HepG2 (cell line): ENCODE data around the gene M1AP. TPM values are rescaled to one million over a fixed set of nuclear protein-coding genes. Genes with fewer than 3 reads are reported as not detected.
A peak's percentile ranks its signal among the peaks of the same experiment; 100 is the strongest.

ENCODE experiments used
- EEA1 ChIP-seq: sonication (generic); formaldehyde crosslinking; IDR thresholded peaks from 2 replicates; pipeline ENCODE4 v1.5.1; 2020; ENCODE audit warnings: mild to moderate bottlenecking, missing genetic modification reagents, borderline replicate concordance
- FOXC1 ChIP-seq: sonication (generic); formaldehyde crosslinking; IDR thresholded peaks from 2 replicates; pipeline ENCODE4 v1.8.0; 2022; ENCODE audit warnings: mild to moderate bottlenecking, missing genetic modification reagents, borderline replicate concordance
- HNF4G ChIP-seq, 2 experiments: sonication (generic) in 1 of 2; formaldehyde crosslinking in 1 of 2; IDR thresholded peaks; 2 replicates each; pipeline versions ENCODE4 v1.4.0 to v1.6.1; 2011 to 2020; ENCODE audit warnings: borderline replicate concordance in 2 of 2, low read depth in 2 of 2, mild to moderate bottlenecking in 2 of 2, low read length in 1 of 2, missing genetic modification reagents in 1 of 2, moderate library complexity in 1 of 2
- KDM3A ChIP-seq: IDR thresholded peaks from 2 replicates; pipeline ENCODE4 v1.6.1; 2018; ENCODE audit warnings: low read depth, missing compliant biosample characterization
- LRRFIP1 ChIP-seq: sonication (generic); formaldehyde crosslinking; conservative IDR thresholded peaks from 2 replicates; pipeline ENCODE4 v1.4.0; 2020; ENCODE audit warnings: missing genetic modification reagents
- NCOA2 ChIP-seq: sonication (generic); formaldehyde crosslinking; IDR thresholded peaks from 2 replicates; pipeline ENCODE4 v1.8.0; 2022; ENCODE audit warnings: inconsistent platforms
- NKX3-1 ChIP-seq: sonication (generic); formaldehyde crosslinking; IDR thresholded peaks from 2 replicates; pipeline ENCODE4 v1.5.0; 2020; ENCODE audit warnings: missing genetic modification reagents
- PAF1 ChIP-seq: IDR thresholded peaks from 2 replicates; pipeline ENCODE4 v1.6.1; 2016; ENCODE audit warnings: missing genetic modification reagents, missing compliant biosample characterization
- POLR2AphosphoS5 ChIP-seq: IDR thresholded peaks from 2 replicates; pipeline ENCODE4 v1.6.1; 2012; ENCODE audit warnings: low read depth, low read length
- RORA ChIP-seq: sonication (generic); formaldehyde crosslinking; IDR thresholded peaks from 2 replicates; pipeline ENCODE4 v1.5.0; 2020; ENCODE audit warnings: mild to moderate bottlenecking, missing genetic modification reagents, moderate library complexity
- SPEN ChIP-seq: sonication (generic); formaldehyde crosslinking; IDR thresholded peaks from 2 replicates; pipeline ENCODE4 v1.5.1; 2020; ENCODE audit warnings: low read depth, mild to moderate bottlenecking, missing genetic modification reagents
- TBX3 ChIP-seq: fragments of 450-650 bp; IDR thresholded peaks from 2 replicates; pipeline ENCODE4 v1.6.1; 2017; ENCODE audit warnings: antibody characterized with exemption, mild to moderate bottlenecking, inconsistent platforms, borderline replicate concordance
- TFDP2 ChIP-seq: sonication (generic); formaldehyde crosslinking; IDR thresholded peaks from 2 replicates; pipeline ENCODE4 v1.4.0; 2020; ENCODE audit warnings: missing genetic modification reagents
- ZBTB7A ChIP-seq: sonication (generic); formaldehyde crosslinking; IDR thresholded peaks from 2 replicates; pipeline ENCODE4 v1.8.0; 2022; ENCODE audit warnings: mild to moderate bottlenecking, missing genetic modification reagents
- ZFP36 ChIP-seq: fragments of 150-350 bp; IDR thresholded peaks from 2 replicates; pipeline ENCODE4 v1.6.1; 2018; ENCODE audit warnings: borderline replicate concordance, low read length, low read depth; ENCODE audit not compliant: partially characterized antibody
- ZNF235 ChIP-seq: sonication (generic); formaldehyde crosslinking; IDR thresholded peaks from 2 replicates; pipeline ENCODE4 v1.8.1; 2023; ENCODE audit warnings: mild to moderate bottlenecking, missing genetic modification reagents, borderline replicate concordance
- ZNF468 ChIP-seq: sonication (generic); formaldehyde crosslinking; IDR thresholded peaks from 2 replicates; pipeline ENCODE4 v1.8.0; 2022; ENCODE audit warnings: mild to moderate bottlenecking, moderate library complexity, missing genetic modification reagents
- ZNF501 ChIP-seq: sonication (generic); formaldehyde crosslinking; IDR thresholded peaks from 2 replicates; pipeline ENCODE4 v1.5.1; 2020; ENCODE audit warnings: mild to moderate bottlenecking, moderate library complexity, missing genetic modification reagents
- ZNF607 ChIP-seq: sonication (generic); formaldehyde crosslinking; IDR thresholded peaks from 2 replicates; pipeline ENCODE4 v1.5.1; 2020; ENCODE audit warnings: missing genetic modification reagents, mild to moderate bottlenecking, borderline replicate concordance
- ZNF891 ChIP-seq: sonication (generic); formaldehyde crosslinking; IDR thresholded peaks from 2 replicates; pipeline ENCODE4 v1.5.0; 2020; ENCODE audit warnings: mild to moderate bottlenecking, missing genetic modification reagents
- polyA plus RNA-seq, 8 experiments: library from polyadenylated mRNA; depleted of rRNA in 3 of 8; stranded (reverse) in 7 of 8; unstranded in 1 of 8; fragments of >200 nt; fragmentation: Illumina TruSeq in 4 of 8; extraction: Trizol in 4 of 8; gene quantifications; 2 replicates each; pipeline versions ENCODE4 v1.2.1 to v1.2.3, GENCODE V29; 2011 to 2016; ENCODE audit warnings: low read depth in 4 of 8, missing spikeins in 1 of 8, mixed read lengths in 1 of 8; ENCODE audit not compliant: insufficient read depth in 1 of 8
- total RNA-seq, 5 experiments: library from RNA; depleted of rRNA; stranded (reverse); fragments of >200 nt; fragmentation: Illumina TruSeq; extraction: Trizol; gene quantifications; 2 replicates each; pipeline ENCODE4 v1.2.3, GENCODE V29; 2016; ENCODE audit warnings: low read depth in 1 of 5
- TF ChIP-seq, protein P1 (sequence below): IDR thresholded peaks from 2 replicates; pipeline ENCODE4 v1.6.1; 2012; ENCODE audit warnings: low read length, improper control_type of control experiment

The M1AP gene
- total and polyA plus RNA-seq, 2 of the 13 experiments (the other 11 are each of a cell fraction or from before 2014, with no cell fraction given), result not detected

GRCh38 chr2:74512744-74513604, 135.2 kb downstream of the M1AP start (continued):
- TF ChIP-seq, protein P1, sequence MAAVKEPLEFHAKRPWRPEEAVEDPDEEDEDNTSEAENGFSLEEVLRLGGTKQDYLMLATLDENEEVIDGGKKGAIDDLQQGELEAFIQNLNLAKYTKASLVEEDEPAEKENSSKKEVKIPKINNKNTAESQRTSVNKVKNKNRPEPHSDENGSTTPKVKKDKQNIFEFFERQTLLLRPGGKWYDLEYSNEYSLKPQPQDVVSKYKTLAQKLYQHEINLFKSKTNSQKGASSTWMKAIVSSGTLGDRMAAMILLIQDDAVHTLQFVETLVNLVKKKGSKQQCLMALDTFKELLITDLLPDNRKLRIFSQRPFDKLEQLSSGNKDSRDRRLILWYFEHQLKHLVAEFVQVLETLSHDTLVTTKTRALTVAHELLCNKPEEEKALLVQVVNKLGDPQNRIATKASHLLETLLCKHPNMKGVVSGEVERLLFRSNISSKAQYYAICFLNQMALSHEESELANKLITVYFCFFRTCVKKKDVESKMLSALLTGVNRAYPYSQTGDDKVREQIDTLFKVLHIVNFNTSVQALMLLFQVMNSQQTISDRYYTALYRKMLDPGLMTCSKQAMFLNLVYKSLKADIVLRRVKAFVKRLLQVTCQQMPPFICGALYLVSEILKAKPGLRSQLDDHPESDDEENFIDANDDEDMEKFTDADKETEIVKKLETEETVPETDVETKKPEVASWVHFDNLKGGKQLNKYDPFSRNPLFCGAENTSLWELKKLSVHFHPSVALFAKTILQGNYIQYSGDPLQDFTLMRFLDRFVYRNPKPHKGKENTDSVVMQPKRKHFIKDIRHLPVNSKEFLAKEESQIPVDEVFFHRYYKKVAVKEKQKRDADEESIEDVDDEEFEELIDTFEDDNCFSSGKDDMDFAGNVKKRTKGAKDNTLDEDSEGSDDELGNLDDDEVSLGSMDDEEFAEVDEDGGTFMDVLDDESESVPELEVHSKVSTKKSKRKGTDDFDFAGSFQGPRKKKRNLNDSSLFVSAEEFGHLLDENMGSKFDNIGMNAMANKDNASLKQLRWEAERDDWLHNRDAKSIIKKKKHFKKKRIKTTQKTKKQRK, result no peak
- TF ChIP-seq ZNF607 (CRISPR knock-in tag) (peak; percentile 47; the same call in 1 of the 2 replicates), ZNF235 (CRISPR knock-in tag) (no peak), NCOA2 (CRISPR knock-in tag) (peak; percentile 23; the same call in 1 of the 2 replicates), LRRFIP1 (CRISPR knock-in tag) (no peak), FOXC1 (CRISPR knock-in tag) (peak; percentile 58; the same call in 1 of the 2 replicates), KDM3A (CRISPR knock-in tag) (peak; percentile 58; the same call in 1 of the 2 replicates), ZNF501 (CRISPR knock-in tag) (peak; percentile 29; the same call in 1 of the 2 replicates), SPEN (CRISPR knock-in tag) (0 out of 2 replicates have a peak, but pooled peaks have one; percentile 23), PAF1 (CRISPR knock-in tag) (no peak), ZBTB7A (CRISPR knock-in tag) (peak; percentile 40; the same call in 1 of the 2 replicates), TFDP2 (no peak), ZNF468 (CRISPR knock-in tag) (0 out of 2 replicates have a peak, but pooled peaks have one; percentile 47), NKX3-1 (CRISPR knock-in tag) (no peak), TBX3 (no peak), RORA (CRISPR knock-in tag) (no peak), ZFP36 (no peak), HNF4G (IDR thresholded peaks at IDR 0.05; ENCODE audit: borderline replicate concordance, low read depth, low read length) (peak; percentile 44; the same call in 1 of the 2 replicates), HNF4G (CRISPR knock-in tag; IDR thresholded peaks at IDR 0.05; ENCODE audit: borderline replicate concordance, low read depth) (no peak), POLR2AphosphoS5 (no peak; the same call in 1 of the 2 replicates), EEA1 (no peak), ZNF891 (CRISPR knock-in tag) (peak; percentile 83)
